Smooth muscle cell (in vitro differentiated cells): ENCODE results near the gene ALDH1A1. TPM values are rescaled to one million over a fixed set of nuclear protein-coding genes. Genes with fewer than 3 reads are reported as not detected.

Experiments
- DNase-seq: peaks from one replicate; lab custom pipeline; 2025; ENCODE audit not compliant: unreplicated experiment; lab: John Stamatoyannopoulos, UW
- H2AFZ ChIP-seq: fragments of 200-600 bp; sonication (generic); 2 replicates; pipeline ENCODE4 v1.6.0; 2016; ENCODE audit warnings: antibody characterized with exemption, low read depth, mild to moderate bottlenecking
- H3F3A ChIP-seq: fragments of 200-600 bp; sonication (generic); 2 replicates; pipeline ENCODE4 v1.6.0; 2017; ENCODE audit warnings: antibody characterized with exemption, low read depth
- H3K27ac ChIP-seq: fragments of 200-600 bp; sonication (generic); 2 replicates; pipeline ENCODE4 v1.5.1; 2016; ENCODE audit warnings: low read depth, mild to moderate bottlenecking
- H3K27me3 ChIP-seq: fragments of 200-600 bp; sonication (generic); 2 replicates; pipeline ENCODE4 v1.6.1; 2016; ENCODE audit warnings: low read depth, mild to moderate bottlenecking
- H3K36me3 ChIP-seq: fragments of 200-600 bp; sonication (generic); 2 replicates; pipeline ENCODE4 v1.5.1; 2016; ENCODE audit warnings: low read depth
- H3K4me1 ChIP-seq: fragments of 200-600 bp; sonication (generic); 2 replicates; pipeline ENCODE4 v1.5.1; 2016; ENCODE audit warnings: low read depth
- H3K4me2 ChIP-seq: fragments of 200-600 bp; sonication (generic); 2 replicates; pipeline ENCODE4 v1.6.0; 2016; ENCODE audit warnings: mild to moderate bottlenecking
- H3K4me3 ChIP-seq: fragments of 200-600 bp; sonication (generic); 2 replicates; pipeline ENCODE4 v1.5.1; 2016; ENCODE audit warnings: mild to moderate bottlenecking
- H3K79me2 ChIP-seq: fragments of 200-600 bp; sonication (generic); 2 replicates; pipeline ENCODE4 v1.6.0; 2016; ENCODE audit warnings: low read depth, mild to moderate bottlenecking
- H3K9ac ChIP-seq: fragments of 200-600 bp; sonication (generic); 2 replicates; pipeline ENCODE4 v1.6.0; 2016; ENCODE audit warnings: low read depth
- H3K9me3 ChIP-seq: fragments of 200-600 bp; sonication (generic); replicated peaks from 2 replicates; pipeline ENCODE4 v1.5.1; 2016; ENCODE audit warnings: low read depth
- H4K20me1 ChIP-seq: fragments of 200-600 bp; sonication (generic); 2 replicates; pipeline ENCODE4 v1.6.0; 2016; ENCODE audit warnings: low read depth
- WGBS: methylation state at CpG from one replicate; pipeline ENCODE4 v1.1.7; 2016; ENCODE audit warnings: low lambda C conversion rate; 5-methylcytosine and 5-hydroxymethylcytosine counted together
- polyA plus RNA-seq: library from polyadenylated mRNA; unstranded; fragments of >200 nt; fragmentation: Nextera tagmentation; extraction: Ambion mirVana; gene quantifications from 2 replicates; pipeline ENCODE4 v1.2.1, GENCODE V29; 2016
- total RNA-seq: library from RNA; depleted of rRNA; stranded (reverse); fragments of >200 nt; gene quantifications from 2 replicates; pipeline ENCODE4 v1.2.3, GENCODE V29; 2014
- TF ChIP-seq, protein P1 (sequence below): fragments of 200-600 bp; sonication (generic); IDR thresholded peaks from 2 replicates; pipeline ENCODE4 v1.5.1; 2017; ENCODE audit warnings: borderline replicate concordance, mild to moderate bottlenecking, antibody characterized with exemption; ENCODE audit not compliant: insufficient read depth, poor library complexity, severe bottlenecking

The ALDH1A1 gene
- total and polyA plus RNA-seq, 2 experiments from 2014 or later = 0.07 to 0.09 TPM

DNA sequence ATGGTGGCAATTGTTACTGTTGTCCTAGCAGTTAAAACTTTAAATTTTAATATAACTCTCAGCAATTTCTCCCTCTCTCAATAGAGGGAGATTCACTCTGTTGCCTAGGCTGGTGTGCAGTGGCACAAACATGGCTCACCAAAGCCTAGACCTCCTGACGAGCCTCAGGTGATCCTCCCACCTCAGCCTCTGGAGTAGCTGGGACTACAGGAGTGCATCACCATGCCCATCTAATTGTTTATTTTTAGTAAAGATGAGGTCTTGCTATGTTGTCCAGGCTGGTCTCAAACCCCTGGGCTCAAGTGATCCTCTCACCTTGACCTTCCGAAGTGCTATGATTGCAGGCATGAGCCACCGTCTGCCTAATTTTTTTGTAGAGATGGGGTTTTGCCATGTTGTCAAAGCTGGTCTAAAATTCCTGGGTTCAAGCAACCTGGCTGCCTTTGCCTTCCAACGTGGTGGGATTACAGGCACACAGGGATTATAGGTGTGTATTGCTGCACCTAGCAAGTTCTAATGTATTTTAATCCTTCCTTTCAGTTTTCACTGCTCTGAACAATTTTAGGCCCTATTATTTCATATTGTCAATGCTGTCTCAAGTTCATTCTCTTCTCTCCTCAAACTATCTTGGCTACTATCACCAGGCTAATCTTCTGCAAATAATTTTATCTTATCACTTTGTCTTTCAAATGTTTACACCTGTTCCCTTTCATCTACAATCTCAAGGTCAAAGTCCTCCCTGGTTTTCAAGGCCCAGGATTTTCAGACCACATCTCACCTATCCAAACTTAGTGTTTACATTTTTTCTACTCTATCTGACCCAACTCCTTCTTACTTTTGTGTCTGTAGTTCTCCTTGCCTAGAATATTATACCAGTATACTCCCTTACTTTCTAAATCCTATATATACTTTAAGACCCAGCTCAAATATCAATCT is 18.9 kb downstream of the ALDH1A1 start:
- TF ChIP-seq, protein P1, sequence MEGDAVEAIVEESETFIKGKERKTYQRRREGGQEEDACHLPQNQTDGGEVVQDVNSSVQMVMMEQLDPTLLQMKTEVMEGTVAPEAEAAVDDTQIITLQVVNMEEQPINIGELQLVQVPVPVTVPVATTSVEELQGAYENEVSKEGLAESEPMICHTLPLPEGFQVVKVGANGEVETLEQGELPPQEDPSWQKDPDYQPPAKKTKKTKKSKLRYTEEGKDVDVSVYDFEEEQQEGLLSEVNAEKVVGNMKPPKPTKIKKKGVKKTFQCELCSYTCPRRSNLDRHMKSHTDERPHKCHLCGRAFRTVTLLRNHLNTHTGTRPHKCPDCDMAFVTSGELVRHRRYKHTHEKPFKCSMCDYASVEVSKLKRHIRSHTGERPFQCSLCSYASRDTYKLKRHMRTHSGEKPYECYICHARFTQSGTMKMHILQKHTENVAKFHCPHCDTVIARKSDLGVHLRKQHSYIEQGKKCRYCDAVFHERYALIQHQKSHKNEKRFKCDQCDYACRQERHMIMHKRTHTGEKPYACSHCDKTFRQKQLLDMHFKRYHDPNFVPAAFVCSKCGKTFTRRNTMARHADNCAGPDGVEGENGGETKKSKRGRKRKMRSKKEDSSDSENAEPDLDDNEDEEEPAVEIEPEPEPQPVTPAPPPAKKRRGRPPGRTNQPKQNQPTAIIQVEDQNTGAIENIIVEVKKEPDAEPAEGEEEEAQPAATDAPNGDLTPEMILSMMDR = no peak

DNA sequence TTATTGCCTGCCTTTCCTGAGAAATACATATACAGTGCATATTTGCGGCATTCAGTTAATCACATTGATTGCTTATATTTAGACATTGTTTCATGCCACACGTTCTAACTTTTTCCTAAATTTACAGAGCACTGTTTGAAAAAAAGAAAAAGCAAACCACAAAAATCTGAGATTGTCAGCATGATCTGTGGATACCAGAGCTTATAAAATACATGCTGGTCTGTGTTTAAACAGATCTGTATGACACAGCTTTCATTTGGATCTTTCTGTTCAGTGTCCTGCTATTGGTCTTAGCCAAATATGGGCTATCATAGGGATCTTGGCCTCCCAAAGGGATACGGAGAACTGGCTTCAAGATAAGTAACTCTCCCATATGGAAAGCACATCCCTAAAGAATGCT is 20.2 kb downstream of the ALDH1A1 start:
- no peaks in the 10 kb centered on the region for H3F3A ChIP-seq
- no peak overlapping the region for H2AFZ ChIP-seq
- H3K36me3 ChIP-seq = no peaks in the 10 kb centered on the region
- no peaks in the 10 kb centered on the region for H3K9me3 ChIP-seq
- no peak for DNase-seq
- TF ChIP-seq, protein P1 = no peak
- H3K27ac ChIP-seq = no peak overlapping the region
- no peak overlapping the region for H3K4me3 ChIP-seq
- 32% methylated on average over 3 of the region's 3 CpGs for WGBS
- H4K20me1 ChIP-seq = no peaks in the 10 kb centered on the region
- peaks cover 22% of the 10 kb centered on the region for H3K4me1 ChIP-seq
- no peaks in the 10 kb centered on the region for H3K79me2 ChIP-seq
- no peaks in the 10 kb centered on the region for H3K27me3 ChIP-seq
- peak overlapping the region; percentile 40 for H3K4me2 ChIP-seq
- H3K9ac ChIP-seq = no peak overlapping the region

More for the DNA sequence above, 18.9 kb downstream of the ALDH1A1 start:
- Histone ChIP-seq H3K4me1 (peaks cover 22% of the 10 kb centered on the region), H3F3A (no peaks in the 10 kb centered on the region), H3K4me3 (no peak overlapping the region), H3K4me2 (no peak overlapping the region), H2AFZ (no peak overlapping the region), H3K79me2 (no peaks in the 10 kb centered on the region), H4K20me1 (no peaks in the 10 kb centered on the region), H3K27me3 (no peaks in the 10 kb centered on the region), H3K9me3 (no peaks in the 10 kb centered on the region), H3K9ac (no peak overlapping the region), H3K36me3 (no peaks in the 10 kb centered on the region), H3K27ac (no peak overlapping the region)
- WGBS = 87% methylated on average over 4 of the region's 4 CpGs
- no peak for DNase-seq

DNA sequence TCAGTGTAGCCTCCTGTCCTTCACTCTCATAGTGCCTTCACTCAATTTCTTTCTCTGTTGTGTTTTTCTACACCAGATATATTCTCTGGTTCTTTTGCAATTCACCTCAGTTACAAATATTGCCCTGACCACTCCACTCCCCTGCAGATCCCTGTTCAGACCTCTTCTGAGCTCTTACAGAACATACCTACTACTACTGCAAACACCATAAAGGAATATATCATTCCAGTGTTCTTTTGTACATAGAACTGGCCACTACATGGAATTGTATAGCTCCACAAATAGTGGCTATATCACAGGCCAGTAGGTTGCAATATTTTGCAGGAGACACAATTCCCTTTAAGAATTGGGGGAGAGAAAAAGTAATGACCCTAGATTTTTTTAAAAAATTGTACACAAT is 21.0 kb downstream of the ALDH1A1 start:
- no peak overlapping the region for H3K27ac ChIP-seq
- H3K9ac ChIP-seq = no peak overlapping the region
- TF ChIP-seq, protein P1 = no peak
- H3K4me2 ChIP-seq = peak overlapping the region; percentile 40
- no peaks in the 10 kb centered on the region for H4K20me1 ChIP-seq
- no peaks in the 10 kb centered on the region for H3K27me3 ChIP-seq
- no peaks in the 10 kb centered on the region for H3K79me2 ChIP-seq
- no peak for DNase-seq
- H3K4me3 ChIP-seq = no peak overlapping the region
- H2AFZ ChIP-seq = no peak overlapping the region
- H3K9me3 ChIP-seq = no peaks in the 10 kb centered on the region
- no peaks in the 10 kb centered on the region for H3F3A ChIP-seq
- no peaks in the 10 kb centered on the region for H3K36me3 ChIP-seq
- peaks cover 22% of the 10 kb centered on the region for H3K4me1 ChIP-seq
